ENCODE results near the gene ITPRIPL2.

GRCh38 chr16:19123535-19124178 lies 9.9 kb downstream of the ITPRIPL2 start:
- TF ChIP-seq EP300 (IDR thresholded peaks at IDR 0.05; ENCODE audit: low read depth) (no peak), CTCF (IDR thresholded peaks at IDR 0.05) (no peak)

Data from transverse colon (tissue), 3 donors.